Measurements from ENCODE around the gene CASQ1. TPM values are rescaled to one million over a fixed set of nuclear protein-coding genes. Genes with fewer than 3 reads are reported as not detected.

CASQ1 gene
- total and polyA plus RNA-seq, 2 donors (not counting 1 experiment from before 2014, with no cell fraction given): not detected

GRCh38 chr1:160164121-160164520 is 26.3 kb upstream of the CASQ1 start:
- Mint-ChIP-seq H3K4me3 (no peak overlapping the region), H3K27me3 (no peaks in the 10 kb centered on the region), H3K4me1 (peaks cover 3% of the 10 kb centered on the region), H3K27ac (no peak overlapping the region), H3K9me3 (ENCODE audit: insufficient read depth) (no peaks in the 10 kb centered on the region)
- ChIA-PET POLR2A (no interaction called here), CTCF (no interaction called here)
- H3K4me1 ChIP-seq (ENCODE audit: control insufficient read depth in 2 of 2, insufficient read depth in 2 of 2, low read length in 2 of 2): peaks cover 0 to under 1% of the 10 kb centered on the region in 2 donors
- H3K27ac ChIP-seq (ENCODE audit: low read length in 2 of 2): no peak overlapping the region
- 100% methylated on average over 8 of the region's 10 CpGs for WGBS (ENCODE audit: insufficient coverage)
- no peaks in the 10 kb centered on the region for H3K36me3 ChIP-seq (replicated peaks in 1 of 2; ENCODE audit: control extremely low read depth in 1 of 2, control insufficient read depth in 1 of 2, extremely low read depth in 1 of 2, insufficient read depth in 2 of 2, low read length in 1 of 2)
- ATAC-seq (ENCODE audit: low read depth) (no peak), DNase-seq (no peak)
- intact Hi-C loops (cut with micrococcal nuclease): no loop called here
- H3K4me2 ChIP-seq (replicated peaks; ENCODE audit: low read depth, low read length, poor library complexity, severe bottlenecking): no peak overlapping the region
- TF ChIP-seq CTCF (IDR thresholded peaks at IDR 0.05) (no peak), EZH2 (IDR thresholded peaks at IDR 0.05; ENCODE audit: borderline replicate concordance, insufficient read depth, low read depth, low read length, poor library complexity, severe bottlenecking) (no peak)
- H3K9ac ChIP-seq (ENCODE audit: low read length): no peak overlapping the region
- H2AFZ ChIP-seq (ENCODE audit: insufficient read depth, low read depth, low read length, poor library complexity, severe bottlenecking): no peak overlapping the region
- no peaks in the 10 kb centered on the region for H3K9me3 ChIP-seq (ENCODE audit: control extremely low read depth in 1 of 3, control insufficient read depth in 2 of 3, insufficient read depth in 1 of 3, low read length in 2 of 3)
- H3K4me3 ChIP-seq (ENCODE audit: control extremely low read depth in 1 of 5, extremely low read depth in 1 of 5, insufficient read depth in 1 of 5, low read depth in 2 of 5, low read length in 4 of 5): no peak overlapping the region
- no peaks in the 10 kb centered on the region for H4K20me1 ChIP-seq (ENCODE audit: control insufficient read depth, insufficient read depth, low read length, poor library complexity, severe bottlenecking)
- H3K79me2 ChIP-seq (ENCODE audit: control insufficient read depth, insufficient read depth, low read length): no peaks in the 10 kb centered on the region
- H3K27me3 ChIP-seq (replicated peaks in 1 of 4; ENCODE audit: control extremely low read depth in 1 of 4, control insufficient read depth in 3 of 4, insufficient read depth in 4 of 4, low read length in 3 of 4): no peaks in the 10 kb centered on the region

GRCh38 chr1:160166166-160166868 is 24.1 kb upstream of the CASQ1 start:
- Mint-ChIP-seq H3K27me3 (no peaks in the 10 kb centered on the region), H3K9me3 (ENCODE audit: insufficient read depth) (no peaks in the 10 kb centered on the region), H3K27ac (no peak overlapping the region), H3K4me3 (no peak overlapping the region), H3K4me1 (peaks cover 15% of the 10 kb centered on the region)
- POLR2A ChIA-PET: no interaction called here
- Histone ChIP-seq H3K4me1 (ENCODE audit: control insufficient read depth in 2 of 2, insufficient read depth in 2 of 2, low read length in 2 of 2) (peaks cover 9 to 14% of the 10 kb centered on the region in 2 donors), H3K79me2 (ENCODE audit: control insufficient read depth, insufficient read depth, low read length) (no peaks in the 10 kb centered on the region), H2AFZ (ENCODE audit: insufficient read depth, low read depth, low read length, poor library complexity, severe bottlenecking) (no peak overlapping the region), H3K4me3 (ENCODE audit: control extremely low read depth in 1 of 5, extremely low read depth in 1 of 5, insufficient read depth in 1 of 5, low read depth in 2 of 5, low read length in 4 of 5) (no peak overlapping the region), H3K27ac (ENCODE audit: low read length in 2 of 2) (no peak overlapping the region), H3K4me2 (replicated peaks; ENCODE audit: low read depth, low read length, poor library complexity, severe bottlenecking) (no peak overlapping the region), H3K36me3 (replicated peaks in 1 of 2; ENCODE audit: control extremely low read depth in 1 of 2, control insufficient read depth in 1 of 2, extremely low read depth in 1 of 2, insufficient read depth in 2 of 2, low read length in 1 of 2) (no peaks in the 10 kb centered on the region), H3K9ac (ENCODE audit: low read length) (no peak overlapping the region), H4K20me1 (ENCODE audit: control insufficient read depth, insufficient read depth, low read length, poor library complexity, severe bottlenecking) (no peaks in the 10 kb centered on the region), H3K27me3 (replicated peaks in 1 of 4; ENCODE audit: control extremely low read depth in 1 of 4, control insufficient read depth in 3 of 4, insufficient read depth in 4 of 4, low read length in 3 of 4) (no peaks in the 10 kb centered on the region), H3K9me3 (ENCODE audit: control extremely low read depth in 1 of 3, control insufficient read depth in 2 of 3, insufficient read depth in 1 of 3, low read length in 2 of 3) (no peaks in the 10 kb centered on the region)
- CTCF ChIA-PET: no interaction called here
- TF ChIP-seq CTCF (IDR thresholded peaks at IDR 0.05) (no peak), EZH2 (IDR thresholded peaks at IDR 0.05; ENCODE audit: borderline replicate concordance, insufficient read depth, low read depth, low read length, poor library complexity, severe bottlenecking) (no peak)
- intact Hi-C loops (cut with micrococcal nuclease): no loop called here
- 72% methylated on average over 8 of the region's 12 CpGs for WGBS (ENCODE audit: insufficient coverage)
- DNase-seq (no peak), ATAC-seq (ENCODE audit: low read depth) (no peak)

Measured in B cell (primary cell).